ENCODE results near the gene CARS2.

GRCh38 chr13:110687736-110688135 lies 18.2 kb downstream of the CARS2 start:
- TF ChIP-seq PATZ1 (CRISPR knock-in tag; IDR thresholded peaks at IDR 0.05; ENCODE audit: borderline replicate concordance) (no peak), POU6F1 (CRISPR knock-in tag; IDR thresholded peaks at IDR 0.05; ENCODE audit: borderline replicate concordance, low read depth) (no peak), PPARA (CRISPR knock-in tag; IDR thresholded peaks at IDR 0.05; ENCODE audit: borderline replicate concordance) (no peak), ZFP30 (CRISPR knock-in tag; IDR thresholded peaks at IDR 0.05) (no peak), RARB (CRISPR knock-in tag; IDR thresholded peaks at IDR 0.05) (no peak), ZC3H10 (CRISPR knock-in tag; IDR thresholded peaks at IDR 0.05) (no peak), ZNF8 (CRISPR knock-in tag; IDR thresholded peaks at IDR 0.05) (no peak), ARNTL (CRISPR knock-in tag; IDR thresholded peaks at IDR 0.05; ENCODE audit: borderline replicate concordance, low read depth) (no peak), GLIS3 (CRISPR knock-in tag; IDR thresholded peaks at IDR 0.05) (no peak), ISL1 (CRISPR knock-in tag; IDR thresholded peaks at IDR 0.05) (no peak), ZFP3 (CRISPR knock-in tag; IDR thresholded peaks at IDR 0.05) (no peak)
